Heart left ventricle (tissue), 16 donors: ENCODE measurements around the gene PARD3B. TPM values are rescaled to one million over a fixed set of nuclear protein-coding genes. Genes with fewer than 3 reads are reported as not detected.
"Not testable (repeated sequence)": the region's sequence is repeated elsewhere in the genome, so short reads cannot be mapped to it uniquely, and the experiment has no call there.

Experiments used
- ATAC-seq, 4 donors: fragments of 200-7000 bp; cut with Tn5 transposase; one replicate each; pipeline ENCODE4 v1.9.1; 2020 to 2022; ENCODE audit warnings: moderate library complexity in 4 of 4, mild to moderate bottlenecking in 3 of 4, moderate number of reproducible peaks in 1 of 4
- DNase-seq, 5 donors: peaks; one replicate each; pipeline ENCODE4 v3.0.0-alpha.2; 2020
- H3K27ac ChIP-seq, 12 donors: fragments of 200-600 bp; sonication (generic) in 4 of 12; one replicate each; pipeline versions ENCODE4 v1.5.0 to v1.8.0; 2016 to 2022; ENCODE audit warnings: mild to moderate bottlenecking in 2 of 12
- H3K27me3 ChIP-seq, 9 donors: fragments of 200-600 bp; sonication (generic) in 2 of 9; one replicate each; pipeline versions ENCODE4 v1.5.1 to v1.8.0; 2016 to 2022; ENCODE audit warnings: mild to moderate bottlenecking in 3 of 9
- H3K36me3 ChIP-seq, 9 donors: fragments of 200-600 bp; sonication (generic) in 2 of 9; one replicate each; pipeline versions ENCODE4 v1.5.0 to v1.8.0; 2018 to 2022; ENCODE audit warnings: mild to moderate bottlenecking in 2 of 9
- H3K4me1 ChIP-seq, 12 donors: fragments of 200-600 bp; sonication (generic) in 4 of 12; one replicate each; pipeline versions ENCODE4 v1.5.0 to v1.8.0; 2016 to 2022; ENCODE audit warnings: mild to moderate bottlenecking in 3 of 12
- H3K4me3 ChIP-seq, 12 donors: fragments of 200-600 bp; sonication (generic) in 4 of 12; one replicate each; pipeline versions ENCODE4 v1.5.0 to v1.8.0; 2017 to 2022; ENCODE audit warnings: mild to moderate bottlenecking in 9 of 12, moderate library complexity in 4 of 12
- H3K9me3 ChIP-seq, 12 donors: fragments of 200-600 bp; sonication (generic) in 4 of 12; one replicate each; pipeline versions ENCODE4 v1.5.0 to v1.8.0; 2016 to 2022; ENCODE audit warnings: mild to moderate bottlenecking in 1 of 12
- CTCF ChIP-seq, 12 donors: fragments of 200-600 bp; sonication (generic) in 4 of 12; IDR thresholded peaks; one replicate each; pipeline versions ENCODE4 v1.5.0 to v1.8.0; 2018 to 2022; ENCODE audit warnings: antibody characterized with exemption in 12 of 12, mild to moderate bottlenecking in 5 of 12
- POLR2A ChIP-seq, 2 donors: fragments of 450-650 bp; IDR thresholded peaks; one replicate each; pipeline ENCODE4 v1.6.1; 2017; ENCODE audit warnings: antibody characterized with exemption in 2 of 2, mild to moderate bottlenecking in 2 of 2, moderate library complexity in 2 of 2
- WGBS, 4 donors: extraction: QIAGEN DNeasy Blood & Tissue Kit in 2 of 4; methylation state at CpG; one replicate each; pipeline versions ENCODE4 v1.1.5 to v1.1.7; 2013 to 2018; 5-methylcytosine and 5-hydroxymethylcytosine counted together
- intact Hi-C, 10 donors: fragments of 100-400 bp; cut with DNase I; formaldehyde crosslinking; loops; one replicate each; pipeline versions ENCODE4 v1.11.1 to v1.14.2; 2022
- polyA plus RNA-seq, 2 donors: library from polyadenylated mRNA; stranded (reverse); fragments of 200-250 nt; gene quantifications; one replicate each; pipeline ENCODE4 v1.2.3, GENCODE V29; 2013
- total RNA-seq, 9 donors: library from RNA; depleted of rRNA in 2 of 9; stranded (reverse); fragments of >200 nt in 2 of 9; fragmentation: NEBNext Ultra II Directional in 3 of 9; extraction: Animal tissue kit (Norgen Biotek cat#: 25700) in 3 of 9; gene quantifications; one replicate each; pipeline versions ENCODE4 v1.1.0 to v1.2.4, GENCODE V29; 2016 to 2023
- donor health status: ischemic (EF 13 %, LVEDD 7.1; RV severe dilation, severe dysfunction).
- donor health status: healthy with polysubstance abuse.
- donor health status: DM: no; HTN: yes; CAD: no.
- donor health status: DM: no; HTN: no; CAD: no.
- donor health status: ischemic (EF 25% LVEDD 6.9; RV normal size, moderate dysfunction).
- donor health status: ischemic (EF 25% LVEDD 5.7; RV mildly dilated, moderate dysfunction).
- donor health status: healthy.
- donor health status: DM: yes; HTN: yes; CAD: no.
- donor health status: ischemic (EF 35%, LVEDD 5.7; RV mildly dilated, moderate dysfunction).
- donor health status: nonischemic (EF 11% LVEDD 7.7; RV severe dilation, severe dysfunction).
- donor health status: DM: yes; HTN: yes; CAD: no.
- donor health status: PGD.
- donor health status: ischemic (EF 29% LVEDD 5.4; RV normal size, mild dysfunction).
- donor health status: nonischemic (EF 23%, LVEDD 6.1; RV moderate dilation, normal function).

Gene PARD3B
- total and polyA plus RNA-seq, 11 donors = 0.71 to 15.1 (median 6.2) TPM

- TF ChIP-seq POLR2A (IDR thresholded peaks at IDR 0.05) (no peak), CTCF (IDR thresholded peaks at IDR 0.05) (no peak)
- Histone ChIP-seq H3K36me3 (no peaks in the 10 kb centered on the region), H3K27me3 (peaks cover 0 to 10% (median 0%) of the 10 kb centered on the region in 9 donors), H3K4me1 (peaks cover 0 to 30% (median 16%) of the 10 kb centered on the region in 12 donors), H3K4me3 (peak overlapping the region; percentile 65 to 99 (median 92)), H3K9me3 (no peaks in the 10 kb centered on the region), H3K27ac (peak overlapping the region; percentile 29 to 87 (median 72))
- peak in 3 of 4 donors; percentile 15 to 36 (median 21) for ATAC-seq
- intact Hi-C loops = loop anchor here in 2 of 10 donors (10.0 kb wide), 2 partner anchors 119 to 1139 kb away; partner anchors contain the start of gene NRP2 (in 1 of the 2)
- DNase-seq = peak in 3 of 5 donors; percentile 7 to 25 (median 23)
- WGBS, 4 donors = 4 to 7% (median 6%) methylated on average over 18 to 45 of the region's 45 CpGs
Measured at GRCh38 chr2:204545861-204546735, 823 bp downstream of the PARD3B start.

- no peak for DNase-seq
- no peak for TF ChIP-seq CTCF (IDR thresholded peaks at IDR 0.05)
- no peak for TF ChIP-seq POLR2A (IDR thresholded peaks at IDR 0.05)
- WGBS, 4 donors = 73 to 84% (median 77%) methylated on average over 3 of the region's 3 CpGs
- Histone ChIP-seq H3K4me3 (no peak overlapping the region), H3K27ac (peak overlapping the region in 3 of 12 donors; percentile 7 to 39 (median 13)), H3K27me3 (no peaks in the 10 kb centered on the region), H3K9me3 (no peaks in the 10 kb centered on the region), H3K4me1 (peaks cover 0 to 27% (median 9%) of the 10 kb centered on the region in 12 donors), H3K36me3 (no peaks in the 10 kb centered on the region)
- no peak for ATAC-seq
- intact Hi-C loops = no loop called here
Measured at GRCh38 chr2:204550751-204551511, 5.7 kb downstream of the PARD3B start.

- peaks cover 0 to 23% (median 4%) of the 10 kb centered on the region in 12 donors for H3K4me1 ChIP-seq
- no peak for ATAC-seq
- H3K9me3 ChIP-seq = no peaks in the 10 kb centered on the region
- H3K36me3 ChIP-seq = no peaks in the 10 kb centered on the region
- H3K27ac ChIP-seq = peak overlapping the region in 1 of 12 donors; percentile 39
- 73 to 87% (median 83%) methylated on average over 3 of the region's 3 CpGs for WGBS, 4 donors
- H3K27me3 ChIP-seq = no peaks in the 10 kb centered on the region
- DNase-seq = no peak
- H3K4me3 ChIP-seq = no peak overlapping the region
- TF ChIP-seq POLR2A (IDR thresholded peaks at IDR 0.05) (no peak), CTCF (IDR thresholded peaks at IDR 0.05) (no peak)
- intact Hi-C loops = no loop called here
Measured at GRCh38 chr2:204551512-204551863, 6.2 kb downstream of the PARD3B start.

GRCh38 chr2:204557604-204558003 lies 12.3 kb downstream of the PARD3B start:
- no peaks in the 10 kb centered on the region for H3K27me3 ChIP-seq
- H3K36me3 ChIP-seq = no peaks in the 10 kb centered on the region
- H3K9me3 ChIP-seq = peaks cover 0 to 9% (median 0%) of the 10 kb centered on the region in 12 donors
- H3K4me3 ChIP-seq = no peak overlapping the region
- DNase-seq (no peak), ATAC-seq (no peak)
- no peak overlapping the region for H3K27ac ChIP-seq
- TF ChIP-seq POLR2A (IDR thresholded peaks at IDR 0.05) (no peak), CTCF (IDR thresholded peaks at IDR 0.05) (no peak)
- 93 to 97% (median 95%) methylated on average over 1 of the region's 1 CpG for WGBS, 4 donors
- peaks cover 0 to 9% (median 0%) of the 10 kb centered on the region in 12 donors for H3K4me1 ChIP-seq
- intact Hi-C loops = no loop called here

GRCh38 chr2:204559358-204559757 lies 14.1 kb downstream of the PARD3B start:
- H3K27ac ChIP-seq, H3K27me3 ChIP-seq, H3K36me3 ChIP-seq, H3K4me3 ChIP-seq, H3K9me3 ChIP-seq, ATAC-seq, H3K4me1 ChIP-seq, DNase-seq, intact Hi-C loops: not testable (repeated sequence)
